ENCODE measurements around the gene SCYGR3. TPM values are rescaled to one million over a fixed set of nuclear protein-coding genes. Genes with fewer than 3 reads are reported as not detected.

The SCYGR3 gene
- total and polyA plus RNA-seq, 2 donors (not counting 1 experiment from before 2014, with no cell fraction given), result not detected

DNA sequence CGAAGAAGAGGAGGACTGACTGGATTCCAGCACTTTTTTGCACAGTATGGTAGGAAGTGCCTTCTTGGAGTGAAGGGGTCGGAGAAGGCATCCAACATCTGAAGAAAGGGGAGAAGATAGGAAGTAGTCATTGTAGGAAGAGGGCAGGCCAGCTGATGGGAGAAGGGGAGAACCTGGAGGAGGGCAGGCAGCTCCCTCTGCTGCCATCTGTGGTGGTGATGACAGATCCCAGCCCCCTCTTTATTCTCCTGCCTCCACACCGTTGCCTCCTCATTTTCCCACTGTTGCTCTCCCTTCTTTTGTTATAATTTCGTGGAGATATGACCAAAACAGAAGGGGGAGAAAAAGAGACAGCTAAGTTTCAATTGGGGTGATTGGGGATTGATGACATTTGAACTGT, 18.8 kb downstream of the SCYGR3 start:
- Mint-ChIP-seq H3K27me3 (peaks cover 49% of the 10 kb centered on the region), H3K4me1 (no peaks in the 10 kb centered on the region), H3K4me3 (no peak overlapping the region), H3K9me3 (ENCODE audit: insufficient read depth) (no peaks in the 10 kb centered on the region), H3K27ac (no peak overlapping the region)
- DNase-seq (no peak), ATAC-seq (ENCODE audit: low read depth) (no peak)
- Histone ChIP-seq H3K9ac (ENCODE audit: low read length) (no peak overlapping the region), H3K36me3 (replicated peaks in 1 of 2; ENCODE audit: control extremely low read depth in 1 of 2, control insufficient read depth in 1 of 2, extremely low read depth in 1 of 2, insufficient read depth in 2 of 2, low read length in 1 of 2) (no peaks in the 10 kb centered on the region), H3K79me2 (ENCODE audit: control insufficient read depth, insufficient read depth, low read length) (no peaks in the 10 kb centered on the region), H3K4me1 (ENCODE audit: control insufficient read depth in 2 of 2, insufficient read depth in 2 of 2, low read length in 2 of 2) (no peaks in the 10 kb centered on the region), H3K27me3 (replicated peaks in 1 of 4; ENCODE audit: control extremely low read depth in 1 of 4, control insufficient read depth in 3 of 4, insufficient read depth in 4 of 4, low read length in 3 of 4) (peaks cover 0 to 16% (median 0%) of the 10 kb centered on the region in 4 experiments), H3K4me3 (ENCODE audit: control extremely low read depth in 1 of 5, extremely low read depth in 1 of 5, insufficient read depth in 1 of 5, low read depth in 2 of 5, low read length in 4 of 5) (no peak overlapping the region), H3K4me2 (replicated peaks; ENCODE audit: low read depth, low read length, poor library complexity, severe bottlenecking) (no peak overlapping the region), H4K20me1 (ENCODE audit: control insufficient read depth, insufficient read depth, low read length, poor library complexity, severe bottlenecking) (no peaks in the 10 kb centered on the region), H2AFZ (ENCODE audit: insufficient read depth, low read depth, low read length, poor library complexity, severe bottlenecking) (no peak overlapping the region), H3K27ac (ENCODE audit: low read length in 2 of 2) (no peak overlapping the region), H3K9me3 (ENCODE audit: control extremely low read depth in 1 of 3, control insufficient read depth in 2 of 3, insufficient read depth in 1 of 3, low read length in 2 of 3) (no peaks in the 10 kb centered on the region)
- no peak for TF ChIP-seq EZH2 (IDR thresholded peaks at IDR 0.05; ENCODE audit: borderline replicate concordance, insufficient read depth, low read depth, low read length, poor library complexity, severe bottlenecking)
- 89% methylated on average over 1 of the region's 4 CpGs for WGBS (ENCODE audit: insufficient coverage)
- ChIA-PET CTCF (no interaction called here), POLR2A (no interaction called here)
- intact Hi-C loops (cut with micrococcal nuclease), result no loop called here

DNA sequence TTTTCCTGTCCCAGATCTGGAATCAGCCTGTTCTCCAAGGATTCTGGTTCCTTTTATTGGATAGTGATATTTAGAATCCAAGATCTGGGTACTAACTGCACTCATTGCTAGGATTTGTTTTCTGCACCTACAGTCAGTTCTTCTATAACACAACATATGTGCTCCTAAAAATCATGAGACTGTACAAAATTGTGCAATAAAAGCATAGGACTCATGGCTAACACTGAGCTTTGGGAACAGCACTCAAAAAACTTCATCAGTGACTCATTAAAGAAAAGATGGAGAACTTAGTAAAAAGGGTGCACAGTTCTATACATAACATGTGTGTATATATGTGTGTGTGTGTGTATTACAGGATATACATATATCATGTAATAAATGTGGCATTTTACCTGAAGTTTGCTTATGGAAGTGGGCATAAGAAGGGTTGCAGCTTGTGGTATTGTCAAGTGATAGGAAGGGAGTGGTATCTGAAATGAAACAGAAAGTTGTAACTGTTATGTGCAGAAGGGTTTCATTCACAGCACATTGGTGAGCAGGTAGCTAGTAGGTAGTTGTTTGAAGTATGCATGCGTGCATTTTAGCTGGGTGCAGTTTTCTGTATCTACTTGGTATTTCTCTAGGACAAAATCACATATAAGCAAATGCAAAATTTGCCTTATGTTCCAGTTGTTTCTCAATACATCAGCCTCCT, 21.8 kb downstream of the SCYGR3 start:
- intact Hi-C loops (cut with micrococcal nuclease), result no loop called here
- Histone ChIP-seq H3K36me3 (replicated peaks in 1 of 2; ENCODE audit: control extremely low read depth in 1 of 2, control insufficient read depth in 1 of 2, extremely low read depth in 1 of 2, insufficient read depth in 2 of 2, low read length in 1 of 2) (no peaks in the 10 kb centered on the region), H4K20me1 (ENCODE audit: control insufficient read depth, insufficient read depth, low read length, poor library complexity, severe bottlenecking) (no peaks in the 10 kb centered on the region), H2AFZ (ENCODE audit: insufficient read depth, low read depth, low read length, poor library complexity, severe bottlenecking) (no peak overlapping the region), H3K9me3 (ENCODE audit: control extremely low read depth in 1 of 3, control insufficient read depth in 2 of 3, insufficient read depth in 1 of 3, low read length in 2 of 3) (no peaks in the 10 kb centered on the region), H3K4me1 (ENCODE audit: control insufficient read depth in 2 of 2, insufficient read depth in 2 of 2, low read length in 2 of 2) (no peaks in the 10 kb centered on the region), H3K4me3 (ENCODE audit: control extremely low read depth in 1 of 5, extremely low read depth in 1 of 5, insufficient read depth in 1 of 5, low read depth in 2 of 5, low read length in 4 of 5) (no peak overlapping the region), H3K4me2 (replicated peaks; ENCODE audit: low read depth, low read length, poor library complexity, severe bottlenecking) (no peak overlapping the region), H3K9ac (ENCODE audit: low read length) (no peak overlapping the region), H3K27me3 (replicated peaks in 1 of 4; ENCODE audit: control extremely low read depth in 1 of 4, control insufficient read depth in 3 of 4, insufficient read depth in 4 of 4, low read length in 3 of 4) (peaks cover 0 to 16% (median 0%) of the 10 kb centered on the region in 4 experiments), H3K79me2 (ENCODE audit: control insufficient read depth, insufficient read depth, low read length) (no peaks in the 10 kb centered on the region), H3K27ac (ENCODE audit: low read length in 2 of 2) (no peak overlapping the region)
- TF ChIP-seq, protein P1, sequence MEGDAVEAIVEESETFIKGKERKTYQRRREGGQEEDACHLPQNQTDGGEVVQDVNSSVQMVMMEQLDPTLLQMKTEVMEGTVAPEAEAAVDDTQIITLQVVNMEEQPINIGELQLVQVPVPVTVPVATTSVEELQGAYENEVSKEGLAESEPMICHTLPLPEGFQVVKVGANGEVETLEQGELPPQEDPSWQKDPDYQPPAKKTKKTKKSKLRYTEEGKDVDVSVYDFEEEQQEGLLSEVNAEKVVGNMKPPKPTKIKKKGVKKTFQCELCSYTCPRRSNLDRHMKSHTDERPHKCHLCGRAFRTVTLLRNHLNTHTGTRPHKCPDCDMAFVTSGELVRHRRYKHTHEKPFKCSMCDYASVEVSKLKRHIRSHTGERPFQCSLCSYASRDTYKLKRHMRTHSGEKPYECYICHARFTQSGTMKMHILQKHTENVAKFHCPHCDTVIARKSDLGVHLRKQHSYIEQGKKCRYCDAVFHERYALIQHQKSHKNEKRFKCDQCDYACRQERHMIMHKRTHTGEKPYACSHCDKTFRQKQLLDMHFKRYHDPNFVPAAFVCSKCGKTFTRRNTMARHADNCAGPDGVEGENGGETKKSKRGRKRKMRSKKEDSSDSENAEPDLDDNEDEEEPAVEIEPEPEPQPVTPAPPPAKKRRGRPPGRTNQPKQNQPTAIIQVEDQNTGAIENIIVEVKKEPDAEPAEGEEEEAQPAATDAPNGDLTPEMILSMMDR (IDR thresholded peaks at IDR 0.05), result no peak
- TF ChIP-seq EZH2 (IDR thresholded peaks at IDR 0.05; ENCODE audit: borderline replicate concordance, insufficient read depth, low read depth, low read length, poor library complexity, severe bottlenecking), result no peak
- no peak overlapping the region for H3K4me3 Mint-ChIP-seq
- peaks cover 45% of the 10 kb centered on the region for H3K27me3 Mint-ChIP-seq
- DNase-seq, result no peak
- no peaks in the 10 kb centered on the region for H3K4me1 Mint-ChIP-seq
- no peak for ATAC-seq (ENCODE audit: low read depth)
- CTCF ChIA-PET, result no interaction called here
- WGBS (ENCODE audit: insufficient coverage), result no CpG with 5 or more reads among the region's 1 CpG
- H3K9me3 Mint-ChIP-seq (ENCODE audit: insufficient read depth), result peaks cover 2% of the 10 kb centered on the region
- no peak overlapping the region for H3K27ac Mint-ChIP-seq
- POLR2A ChIA-PET, result no interaction called here

Data from B cell (primary cell).